Neural progenitor cell (in vitro differentiated cells): Measurements from ENCODE around the gene SLC34A2. TPM values are rescaled to one million over a fixed set of nuclear protein-coding genes. Genes with fewer than 3 reads are reported as not detected.

Source experiments
- DNase-seq: peaks from one replicate; pipeline ENCODE4 v3.0.0-alpha.2; 2016; ENCODE audit warnings: low spot score
- H2AFZ ChIP-seq: fragments of 200-600 bp; sonication (generic); replicated peaks from 2 replicates; pipeline ENCODE4 v1.6.1; 2016; ENCODE audit warnings: antibody characterized with exemption
- H3F3A ChIP-seq: fragments of 200-600 bp; sonication (generic); 2 replicates; pipeline ENCODE4 v1.6.1; 2016; ENCODE audit warnings: antibody characterized with exemption, low read depth
- H3K27ac ChIP-seq: fragments of 200-600 bp; sonication (generic); 2 replicates; pipeline ENCODE4 v1.5.1; 2016; ENCODE audit warnings: mild to moderate bottlenecking
- H3K27me3 ChIP-seq: fragments of 200-600 bp; sonication (generic); 2 replicates; pipeline ENCODE4 v1.6.1; 2016; ENCODE audit warnings: mild to moderate bottlenecking, moderate library complexity
- H3K36me3 ChIP-seq: fragments of 200-600 bp; sonication (generic); 2 replicates; pipeline ENCODE4 v1.5.1; 2016
- H3K4me1 ChIP-seq: fragments of 200-600 bp; sonication (generic); 2 replicates; pipeline ENCODE4 v1.6.1; 2016; ENCODE audit warnings: mixed run types
- H3K4me2 ChIP-seq: fragments of 200-600 bp; sonication (generic); 2 replicates; pipeline ENCODE4 v1.6.1; 2016
- H3K4me3 ChIP-seq: fragments of 200-600 bp; sonication (generic); 2 replicates; pipeline ENCODE4 v1.5.1; 2016
- H3K79me2 ChIP-seq: fragments of 200-600 bp; sonication (generic); 2 replicates; pipeline ENCODE4 v1.6.1; 2016; ENCODE audit warnings: low read depth
- H3K9ac ChIP-seq: fragments of 200-600 bp; sonication (generic); 2 replicates; pipeline ENCODE4 v1.6.1; 2016
- H3K9me3 ChIP-seq: fragments of 200-600 bp; sonication (generic); 2 replicates; pipeline ENCODE4 v1.5.1; 2016; ENCODE audit warnings: low read depth
- H4K20me1 ChIP-seq: fragments of 200-600 bp; sonication (generic); 2 replicates; pipeline ENCODE4 v1.6.1; 2016; ENCODE audit warnings: low read depth
- H3K27ac Mint-ChIP-seq: 3 replicates; pipeline ENCODE4 v1.8.0; 2021; ENCODE audit warnings: mixed read lengths
- H3K27me3 Mint-ChIP-seq: 2 replicates; pipeline ENCODE4 v1.8.0; 2022; ENCODE audit warnings: low read depth, mild to moderate bottlenecking, inconsistent platforms, moderate library complexity, mixed read lengths; ENCODE audit not compliant: insufficient read depth
- H3K36me3 Mint-ChIP-seq: 3 replicates; pipeline ENCODE4 v1.8.0; 2021; ENCODE audit warnings: mixed read lengths
- H3K4me1 Mint-ChIP-seq: 3 replicates; pipeline ENCODE4 v1.8.0; 2021; ENCODE audit warnings: mixed read lengths
- H3K4me3 Mint-ChIP-seq: 3 replicates; pipeline ENCODE4 v1.8.0; 2021; ENCODE audit warnings: mild to moderate bottlenecking, moderate library complexity, mixed read lengths
- H3K9me3 Mint-ChIP-seq: 3 replicates; pipeline ENCODE4 v1.8.0; 2020; ENCODE audit warnings: mixed read lengths
- EZH2 ChIP-seq: fragments of 200-600 bp; sonication (generic); IDR thresholded peaks from 2 replicates; pipeline ENCODE4 v1.6.1; 2017; ENCODE audit warnings: antibody characterized with exemption, mild to moderate bottlenecking, moderate library complexity
- EZH2phosphoT487 ChIP-seq: fragments of 200-600 bp; sonication (generic); IDR thresholded peaks from 2 replicates; pipeline ENCODE4 v1.6.1; 2017; ENCODE audit warnings: antibody characterized with exemption
- total RNA-seq: library from RNA; depleted of rRNA; stranded (reverse); fragments of >200 nt; gene quantifications from 2 replicates; pipeline ENCODE4 v1.2.3, GENCODE V29; 2015; ENCODE audit warnings: low replicate concordance
- TF ChIP-seq, protein P1 (sequence below): fragments of 200-600 bp; sonication (generic); IDR thresholded peaks from 2 replicates; pipeline ENCODE4 v1.5.1; 2017; ENCODE audit warnings: antibody characterized with exemption, mild to moderate bottlenecking

SLC34A2 gene
- total RNA-seq, 1 donor from 2014 or later: not detected

DNA sequence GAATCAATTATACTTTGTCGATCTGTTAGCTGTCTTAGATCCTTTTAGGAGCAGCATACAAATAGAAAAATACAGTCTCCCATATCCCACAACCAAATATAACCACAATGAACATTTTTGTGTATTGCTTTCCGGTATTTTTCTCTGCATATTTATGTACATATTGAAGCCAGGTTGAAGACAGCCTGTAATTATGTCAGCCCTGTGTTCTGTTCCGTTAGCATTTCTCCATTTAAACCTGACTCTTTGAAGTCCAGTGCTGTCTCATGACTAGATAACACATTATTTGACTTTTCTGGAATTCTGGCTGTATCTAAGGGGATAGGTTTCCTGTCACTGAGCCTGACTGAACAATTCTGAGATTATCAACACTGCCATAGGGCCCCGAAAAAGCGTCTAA, 4.0 kb upstream of the SLC34A2 start:
- H4K20me1 ChIP-seq: no peaks in the 10 kb centered on the region
- peaks cover 45% of the 10 kb centered on the region for H3F3A ChIP-seq
- Mint-ChIP-seq H3K9me3 (peaks cover 2% of the 10 kb centered on the region), H3K4me1 (peaks cover 30% of the 10 kb centered on the region), H3K4me3 (no peak overlapping the region), H3K27ac (no peak overlapping the region), H3K27me3 (peaks cover 19% of the 10 kb centered on the region), H3K36me3 (no peaks in the 10 kb centered on the region)
- no peak overlapping the region for H2AFZ ChIP-seq
- H3K4me3 ChIP-seq: no peak overlapping the region
- no peak for DNase-seq
- H3K9ac ChIP-seq: no peak overlapping the region
- H3K27ac ChIP-seq: no peak overlapping the region
- H3K36me3 ChIP-seq: no peaks in the 10 kb centered on the region
- peak overlapping the region; percentile 60 for H3K4me2 ChIP-seq
- TF ChIP-seq, protein P1, sequence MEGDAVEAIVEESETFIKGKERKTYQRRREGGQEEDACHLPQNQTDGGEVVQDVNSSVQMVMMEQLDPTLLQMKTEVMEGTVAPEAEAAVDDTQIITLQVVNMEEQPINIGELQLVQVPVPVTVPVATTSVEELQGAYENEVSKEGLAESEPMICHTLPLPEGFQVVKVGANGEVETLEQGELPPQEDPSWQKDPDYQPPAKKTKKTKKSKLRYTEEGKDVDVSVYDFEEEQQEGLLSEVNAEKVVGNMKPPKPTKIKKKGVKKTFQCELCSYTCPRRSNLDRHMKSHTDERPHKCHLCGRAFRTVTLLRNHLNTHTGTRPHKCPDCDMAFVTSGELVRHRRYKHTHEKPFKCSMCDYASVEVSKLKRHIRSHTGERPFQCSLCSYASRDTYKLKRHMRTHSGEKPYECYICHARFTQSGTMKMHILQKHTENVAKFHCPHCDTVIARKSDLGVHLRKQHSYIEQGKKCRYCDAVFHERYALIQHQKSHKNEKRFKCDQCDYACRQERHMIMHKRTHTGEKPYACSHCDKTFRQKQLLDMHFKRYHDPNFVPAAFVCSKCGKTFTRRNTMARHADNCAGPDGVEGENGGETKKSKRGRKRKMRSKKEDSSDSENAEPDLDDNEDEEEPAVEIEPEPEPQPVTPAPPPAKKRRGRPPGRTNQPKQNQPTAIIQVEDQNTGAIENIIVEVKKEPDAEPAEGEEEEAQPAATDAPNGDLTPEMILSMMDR: no peak
- TF ChIP-seq EZH2phosphoT487 (no peak), EZH2 (no peak)
- H3K27me3 ChIP-seq: peaks cover 59% of the 10 kb centered on the region
- no peaks in the 10 kb centered on the region for H3K9me3 ChIP-seq
- H3K4me1 ChIP-seq: peaks cover 38% of the 10 kb centered on the region
- no peaks in the 10 kb centered on the region for H3K79me2 ChIP-seq

DNA sequence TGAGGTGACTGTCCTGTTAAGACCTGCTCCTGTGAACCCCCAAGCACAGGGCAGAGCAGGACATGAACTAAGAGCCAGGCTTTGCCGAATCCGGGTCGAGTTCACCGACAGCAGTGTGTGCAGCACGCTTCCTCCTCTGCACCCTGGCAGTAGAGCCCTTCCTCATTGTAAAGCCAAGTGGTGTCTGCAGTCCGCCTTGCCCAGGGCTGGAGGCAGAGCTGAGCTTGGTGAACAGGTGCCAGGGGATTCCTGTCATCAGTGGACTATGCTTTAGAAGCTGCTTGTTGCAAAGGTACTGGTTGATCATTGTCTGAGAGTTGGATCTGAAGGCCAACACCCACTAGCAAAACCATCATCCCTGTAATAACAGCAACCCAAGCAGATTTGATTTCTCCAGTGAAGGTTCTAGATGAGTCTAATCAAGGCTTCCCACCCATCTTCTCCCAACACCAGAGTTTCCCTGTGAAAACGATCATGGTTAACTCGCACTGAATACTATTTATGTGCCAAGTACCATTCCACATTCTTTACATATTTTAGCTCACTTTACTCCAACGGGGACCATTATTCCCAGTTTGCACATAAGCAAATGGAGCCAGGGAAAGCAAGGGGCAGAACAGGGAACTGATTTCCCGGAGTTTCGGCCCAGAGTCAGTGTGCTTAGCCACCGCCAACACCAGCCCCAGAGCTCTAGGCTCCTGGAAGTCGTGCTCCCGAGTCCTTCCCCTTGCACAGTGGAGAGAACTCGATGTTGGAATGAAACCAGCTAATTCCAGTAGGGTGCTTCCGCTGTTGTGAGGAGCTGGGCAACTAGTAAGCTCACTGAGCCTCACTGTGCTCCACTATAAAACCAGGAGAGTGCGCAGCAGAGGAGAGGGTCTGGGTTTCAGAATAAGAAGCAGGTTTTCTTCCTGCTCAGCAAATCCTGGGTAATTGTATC, 1.4 kb upstream of the SLC34A2 start:
- H3K4me1 ChIP-seq: peaks cover 46% of the 10 kb centered on the region
- H4K20me1 ChIP-seq: no peaks in the 10 kb centered on the region
- H3K4me3 Mint-ChIP-seq: peak overlapping the region; percentile 81
- H3K9ac ChIP-seq: no peak overlapping the region
- peaks cover 53% of the 10 kb centered on the region for H3F3A ChIP-seq
- H3K9me3 Mint-ChIP-seq: peaks cover 2% of the 10 kb centered on the region
- DNase-seq: peak; percentile 50
- TF ChIP-seq, protein P1: no peak
- peaks cover 78% of the 10 kb centered on the region for H3K27me3 ChIP-seq
- H3K4me2 ChIP-seq: peak overlapping the region; percentile 84
- no peak overlapping the region for H2AFZ ChIP-seq
- H3K4me1 Mint-ChIP-seq: peaks cover 33% of the 10 kb centered on the region
- H3K27me3 Mint-ChIP-seq: peaks cover 26% of the 10 kb centered on the region
- H3K79me2 ChIP-seq: no peaks in the 10 kb centered on the region
- no peak overlapping the region for H3K27ac ChIP-seq
- peak overlapping the region; percentile 47 for H3K4me3 ChIP-seq
- H3K9me3 ChIP-seq: no peaks in the 10 kb centered on the region
- H3K36me3 ChIP-seq: no peaks in the 10 kb centered on the region
- H3K36me3 Mint-ChIP-seq: no peaks in the 10 kb centered on the region
- H3K27ac Mint-ChIP-seq: no peak overlapping the region

- H3K4me3 Mint-ChIP-seq: peak overlapping the region; percentile 84
- peaks cover 2% of the 10 kb centered on the region for H3K9me3 Mint-ChIP-seq
- H3K27me3 ChIP-seq: peaks cover 80% of the 10 kb centered on the region
- no peaks in the 10 kb centered on the region for H4K20me1 ChIP-seq
- H3K27ac Mint-ChIP-seq: no peak overlapping the region
- no peaks in the 10 kb centered on the region for H3K36me3 ChIP-seq
- TF ChIP-seq, protein P1: no peak
- TF ChIP-seq EZH2phosphoT487 (no peak), EZH2 (no peak)
- no peak overlapping the region for H3K9ac ChIP-seq
- H3K9me3 ChIP-seq: no peaks in the 10 kb centered on the region
- H3K36me3 Mint-ChIP-seq: no peaks in the 10 kb centered on the region
- no peak for DNase-seq
- H3K4me2 ChIP-seq: peak overlapping the region; percentile 84
- H2AFZ ChIP-seq: peak overlapping the region; percentile 22
- peaks cover 26% of the 10 kb centered on the region for H3K27me3 Mint-ChIP-seq
- H3K27ac ChIP-seq: no peak overlapping the region
- H3K79me2 ChIP-seq: no peaks in the 10 kb centered on the region
- peaks cover 46% of the 10 kb centered on the region for H3K4me1 ChIP-seq
- peaks cover 53% of the 10 kb centered on the region for H3F3A ChIP-seq
- H3K4me3 ChIP-seq: peak overlapping the region; percentile 47
- H3K4me1 Mint-ChIP-seq: peaks cover 33% of the 10 kb centered on the region
These were observed 380 bp downstream of the SLC34A2 start for GRCh38 chr4:25656031-25656430.
